NCI-H524 (cell line): Measurements from ENCODE around the gene UBAC1.

Experiments
- DNase-seq, 2 experiments: peaks; one replicate each; lab custom pipeline; 2025; lab: John Stamatoyannopoulos, UW

UBAC1 gene

GRCh38 chr9:135884328-135885035 is 76.7 kb downstream of the UBAC1 start:
- DNase-seq = no peak

DNA sequence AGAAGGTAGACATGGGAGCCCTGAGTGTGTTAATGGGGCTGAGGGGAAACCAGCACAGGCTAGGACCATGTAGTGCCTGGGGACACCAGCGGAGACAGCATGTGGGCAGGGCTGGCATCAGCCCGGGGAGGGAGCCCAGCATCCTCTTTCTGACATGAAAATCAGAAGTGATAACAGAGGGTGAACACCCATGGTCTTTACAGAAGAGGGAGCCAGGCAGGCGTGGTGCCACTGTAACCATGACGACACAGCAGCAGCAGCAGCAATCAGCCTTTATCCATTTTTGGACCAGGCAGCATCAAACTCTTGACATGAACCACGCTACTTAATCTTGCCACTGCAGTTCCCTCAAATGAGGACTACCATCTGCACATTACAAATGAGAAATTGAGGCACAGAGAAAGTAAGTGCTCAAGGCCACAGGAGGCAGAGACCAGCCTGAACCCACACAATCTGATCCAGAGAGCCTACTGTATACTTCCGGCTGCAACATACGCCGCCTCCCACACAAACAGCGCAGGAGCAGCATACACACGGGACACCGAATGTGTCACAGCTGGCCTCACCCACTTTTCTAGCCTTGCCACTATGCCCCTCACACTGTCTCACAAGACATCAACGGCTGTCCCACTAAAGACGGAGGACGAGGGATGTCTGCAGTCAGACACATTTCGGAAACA is 77.6 kb downstream of the UBAC1 start:
- no peak for DNase-seq
